Body of pancreas (tissue), 4 donors: Measurements from ENCODE around the gene TBL1X. TPM values are rescaled to one million over a fixed set of nuclear protein-coding genes. Genes with fewer than 3 reads are reported as not detected.

Experiments
- ATAC-seq: fragments of 150-250 bp; one replicate; pipeline ENCODE4 v1.9.1; 2016
- DNase-seq, 4 donors: peaks; one replicate each; pipeline ENCODE4 v3.0.0-alpha.2; 2019
- H3K27ac ChIP-seq, 4 donors: fragments of 200-600 bp; sonication (generic); 1 replicate in 3 of 4; 2 replicates in 1 of 4; pipeline versions ENCODE4 v1.5.1 to v1.6.1; 2016 to 2019; ENCODE audit warnings: mild to moderate bottlenecking in 1 of 4, mixed read lengths in 1 of 4, moderate library complexity in 1 of 4
- H3K27me3 ChIP-seq, 2 donors: fragments of 200-600 bp; sonication (generic); one replicate each; pipeline ENCODE4 v1.6.0; 2016; ENCODE audit warnings: mild to moderate bottlenecking in 1 of 2
- H3K36me3 ChIP-seq, 2 donors: fragments of 200-600 bp; sonication (generic); replicated peaks in 1 of 2; 2 replicates each; pipeline ENCODE4 v1.5.1; 2016; ENCODE audit warnings: low read depth in 2 of 2; ENCODE audit not compliant: insufficient read depth in 1 of 2
- H3K4me1 ChIP-seq: fragments of 200-600 bp; sonication (generic); one replicate; pipeline ENCODE4 v1.6.0; 2016
- H3K4me3 ChIP-seq, 2 donors: fragments of 200-600 bp; sonication (generic); 1 replicate in 1 of 2; 2 replicates in 1 of 2; pipeline ENCODE4 v1.5.1; 2016 to 2019
- H3K9me3 ChIP-seq, 3 donors: fragments of 200-600 bp; sonication (generic); 1 replicate in 2 of 3; 2 replicates in 1 of 3; pipeline ENCODE4 v1.5.1; 2016
- POLR2A ChIP-seq, 3 donors: fragments of 450-650 bp; IDR thresholded peaks; one replicate each; pipeline ENCODE4 v1.6.1; 2016; ENCODE audit warnings: antibody characterized with exemption in 3 of 3, mild to moderate bottlenecking in 2 of 3
- WGBS, 2 donors: methylation state at CpG; one replicate each; pipeline ENCODE4 v1.1.5; 2017; 5-methylcytosine and 5-hydroxymethylcytosine counted together
- intact Hi-C: fragments of 100-400 bp; cut with DNase I; formaldehyde crosslinking; loops from one replicate; pipeline ENCODE4 v1.15.1; 2023
- total RNA-seq, 2 donors: library from RNA; depleted of rRNA; stranded (reverse); fragments of >200 nt; gene quantifications; one replicate each; pipeline ENCODE4 v1.1.0, GENCODE V29; 2016
- TF ChIP-seq, protein P1 (sequence below), 7 experiments: fragments of 450-650 bp in 4 of 7; fragments of 200-600 bp in 3 of 7; sonication (generic) in 3 of 7; IDR thresholded peaks; one replicate each; pipeline ENCODE4 v1.5.1; 2016 to 2019; ENCODE audit warnings: antibody characterized with exemption in 7 of 7

TBL1X gene
- total RNA-seq, 2 donors from 2014 or later = 7.9 to 16.3 TPM

DNA sequence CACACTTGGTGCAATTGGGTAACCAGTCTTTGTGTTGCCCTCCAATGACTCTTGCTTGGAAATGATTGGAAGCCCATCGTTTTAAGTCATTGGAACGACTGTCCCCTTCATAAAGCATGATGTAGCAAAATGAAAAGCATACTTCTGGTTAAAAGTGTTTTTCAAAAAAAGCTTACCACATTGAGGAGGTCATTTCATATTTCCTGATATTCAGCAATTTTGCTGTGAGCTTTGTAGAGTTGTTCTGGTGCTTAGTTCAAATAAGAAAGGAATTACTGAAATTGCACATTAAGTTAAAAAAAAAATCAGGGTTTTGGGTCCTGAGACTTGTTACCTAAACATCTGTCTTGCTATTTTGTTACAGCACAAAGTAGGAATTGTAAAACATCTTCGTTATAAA, 51.8 kb downstream of the TBL1X start:
- intact Hi-C loops = no loop called here
- H3K27ac ChIP-seq = no peak overlapping the region
- DNase-seq (no peak), ATAC-seq (no peak)
- H3K4me1 ChIP-seq = no peaks in the 10 kb centered on the region
- no peaks in the 10 kb centered on the region for H3K9me3 ChIP-seq
- TF ChIP-seq POLR2A (IDR thresholded peaks at IDR 0.05) = no peak
- TF ChIP-seq, protein P1, sequence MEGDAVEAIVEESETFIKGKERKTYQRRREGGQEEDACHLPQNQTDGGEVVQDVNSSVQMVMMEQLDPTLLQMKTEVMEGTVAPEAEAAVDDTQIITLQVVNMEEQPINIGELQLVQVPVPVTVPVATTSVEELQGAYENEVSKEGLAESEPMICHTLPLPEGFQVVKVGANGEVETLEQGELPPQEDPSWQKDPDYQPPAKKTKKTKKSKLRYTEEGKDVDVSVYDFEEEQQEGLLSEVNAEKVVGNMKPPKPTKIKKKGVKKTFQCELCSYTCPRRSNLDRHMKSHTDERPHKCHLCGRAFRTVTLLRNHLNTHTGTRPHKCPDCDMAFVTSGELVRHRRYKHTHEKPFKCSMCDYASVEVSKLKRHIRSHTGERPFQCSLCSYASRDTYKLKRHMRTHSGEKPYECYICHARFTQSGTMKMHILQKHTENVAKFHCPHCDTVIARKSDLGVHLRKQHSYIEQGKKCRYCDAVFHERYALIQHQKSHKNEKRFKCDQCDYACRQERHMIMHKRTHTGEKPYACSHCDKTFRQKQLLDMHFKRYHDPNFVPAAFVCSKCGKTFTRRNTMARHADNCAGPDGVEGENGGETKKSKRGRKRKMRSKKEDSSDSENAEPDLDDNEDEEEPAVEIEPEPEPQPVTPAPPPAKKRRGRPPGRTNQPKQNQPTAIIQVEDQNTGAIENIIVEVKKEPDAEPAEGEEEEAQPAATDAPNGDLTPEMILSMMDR (IDR thresholded peaks at IDR 0.05) = no peak
- WGBS, 2 donors = 68 to 94% methylated on average over 3 of the region's 3 CpGs
- no peak overlapping the region for H3K4me3 ChIP-seq
- H3K27me3 ChIP-seq = no peaks in the 10 kb centered on the region
- no peaks in the 10 kb centered on the region for H3K36me3 ChIP-seq

DNA sequence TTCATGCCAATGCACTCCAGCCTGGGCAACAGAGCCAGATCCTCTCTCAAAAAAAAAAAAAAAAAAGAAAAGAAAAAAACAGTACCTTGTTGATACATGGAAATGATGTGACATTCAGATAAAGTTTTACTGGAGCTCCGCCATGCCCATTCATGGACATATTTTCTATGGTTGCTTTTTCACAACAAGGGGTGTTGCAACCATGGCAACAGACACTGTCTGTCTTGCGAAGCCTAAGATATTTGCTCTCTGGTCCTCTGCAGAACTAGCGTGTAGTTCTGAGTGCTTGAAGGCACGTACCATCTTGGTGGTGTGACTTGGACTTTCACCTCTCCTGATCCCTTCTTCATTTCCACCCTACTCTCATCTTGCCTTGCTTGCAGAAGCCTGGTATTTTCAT, 53.2 kb downstream of the TBL1X start:
- no peaks in the 10 kb centered on the region for H3K4me1 ChIP-seq
- no peaks in the 10 kb centered on the region for H3K27me3 ChIP-seq
- intact Hi-C loops = no loop called here
- DNase-seq = no peak
- WGBS, 2 donors = 93% methylated on average over 3 to 4 of the region's 4 CpGs
- TF ChIP-seq, protein P1 (IDR thresholded peaks at IDR 0.05) = no peak
- TF ChIP-seq POLR2A (IDR thresholded peaks at IDR 0.05) = no peak
- no peak for ATAC-seq
- H3K27ac ChIP-seq = no peak overlapping the region
- H3K4me3 ChIP-seq = no peak overlapping the region
- H3K9me3 ChIP-seq = no peaks in the 10 kb centered on the region
- H3K36me3 ChIP-seq = no peaks in the 10 kb centered on the region

DNA sequence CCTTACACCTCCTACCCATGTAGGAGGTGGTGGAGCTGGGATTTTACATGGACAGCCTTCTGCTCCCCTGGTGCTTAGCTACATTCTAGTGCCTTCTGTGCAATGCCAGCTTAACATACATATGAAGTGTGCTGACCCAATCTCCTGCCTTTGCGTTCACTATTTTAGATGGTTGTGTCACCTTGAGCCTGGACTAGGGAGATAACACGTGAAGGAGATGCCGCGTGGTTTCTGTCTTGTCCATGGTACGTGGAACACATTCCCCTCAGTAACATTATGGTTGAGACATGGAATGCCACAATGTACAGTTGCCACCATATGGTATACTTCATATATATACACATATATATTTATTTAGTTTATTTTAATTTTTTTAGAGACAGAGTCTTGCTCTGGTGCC, 54.0 kb downstream of the TBL1X start:
- H3K36me3 ChIP-seq = no peaks in the 10 kb centered on the region
- no peaks in the 10 kb centered on the region for H3K4me1 ChIP-seq
- TF ChIP-seq, protein P1 (IDR thresholded peaks at IDR 0.05) = no peak
- no peak for TF ChIP-seq POLR2A (IDR thresholded peaks at IDR 0.05)
- intact Hi-C loops = no loop called here
- no peak overlapping the region for H3K27ac ChIP-seq
- no peak for DNase-seq
- H3K4me3 ChIP-seq = no peak overlapping the region
- ATAC-seq = no peak
- H3K9me3 ChIP-seq = no peaks in the 10 kb centered on the region
- no peaks in the 10 kb centered on the region for H3K27me3 ChIP-seq
- 90 to 98% methylated on average over 5 of the region's 5 CpGs for WGBS, 2 donors

DNA sequence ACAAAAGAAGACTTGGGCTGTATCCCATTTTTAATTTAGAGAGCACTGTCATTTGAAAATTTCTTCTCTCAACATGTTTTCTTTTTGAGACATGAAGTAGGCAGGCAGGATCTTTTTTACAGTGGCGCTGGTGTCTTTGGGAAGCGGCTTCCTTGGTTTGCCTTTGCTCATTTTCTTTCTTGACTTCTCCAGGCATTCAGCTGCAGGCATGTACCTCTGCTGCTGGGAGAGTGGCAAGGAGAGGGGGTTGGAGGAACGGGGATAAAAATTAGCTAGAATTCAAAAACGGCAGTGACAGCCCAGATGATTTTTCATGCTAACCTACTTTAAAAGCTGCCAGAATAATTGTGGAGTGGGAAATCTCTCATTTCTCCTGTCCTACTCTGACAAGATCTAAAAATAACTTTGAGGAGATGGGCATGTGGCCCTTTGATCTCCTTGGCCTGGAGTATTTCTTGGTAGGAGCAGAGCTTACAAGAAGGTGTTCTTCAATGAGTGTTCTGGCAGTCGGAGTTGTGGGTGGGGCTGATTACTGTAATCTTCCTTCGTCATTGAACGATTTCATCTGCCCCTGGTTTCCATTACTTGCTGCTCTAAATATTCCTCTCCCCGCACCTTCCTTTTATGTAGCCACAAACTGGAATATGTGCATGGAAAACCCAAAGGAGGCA, 54.8 kb downstream of the TBL1X start:
- no peaks in the 10 kb centered on the region for H3K4me1 ChIP-seq
- no peaks in the 10 kb centered on the region for H3K36me3 ChIP-seq
- 47 to 48% methylated on average over 8 of the region's 8 CpGs for WGBS, 2 donors
- H3K27me3 ChIP-seq = no peaks in the 10 kb centered on the region
- H3K4me3 ChIP-seq = no peak overlapping the region
- TF ChIP-seq, protein P1 (IDR thresholded peaks at IDR 0.05) = no peak
- TF ChIP-seq POLR2A (IDR thresholded peaks at IDR 0.05) = no peak
- intact Hi-C loops = no loop called here
- H3K9me3 ChIP-seq = no peaks in the 10 kb centered on the region
- ATAC-seq = no peak
- no peak for DNase-seq
- H3K27ac ChIP-seq = no peak overlapping the region

DNA sequence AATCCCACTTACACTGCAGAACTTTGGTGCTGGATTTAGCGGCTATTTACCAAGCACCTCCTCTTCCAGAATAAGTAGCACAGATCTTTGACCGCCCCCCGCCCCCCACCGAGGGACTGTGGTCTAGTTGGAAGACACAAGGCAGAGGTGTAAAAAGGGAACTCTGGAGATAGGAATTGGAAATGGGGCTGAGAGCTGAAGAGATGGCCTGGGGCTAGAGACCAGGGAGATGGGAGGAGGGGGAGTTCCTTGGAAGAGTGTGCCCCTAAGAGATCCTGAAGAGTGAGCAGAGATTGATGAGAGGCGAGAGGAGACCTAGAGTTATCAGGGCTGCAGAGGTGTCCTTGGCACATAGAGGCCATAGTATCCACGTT, 55.3 kb downstream of the TBL1X start:
- no peak overlapping the region for H3K4me3 ChIP-seq
- ATAC-seq = no peak
- no peaks in the 10 kb centered on the region for H3K9me3 ChIP-seq
- 84 to 90% methylated on average over 6 of the region's 6 CpGs for WGBS, 2 donors
- H3K27ac ChIP-seq = no peak overlapping the region
- H3K27me3 ChIP-seq = no peaks in the 10 kb centered on the region
- H3K36me3 ChIP-seq = no peaks in the 10 kb centered on the region
- no peak for TF ChIP-seq POLR2A (IDR thresholded peaks at IDR 0.05)
- TF ChIP-seq, protein P1 (IDR thresholded peaks at IDR 0.05) = no peak
- no peak for DNase-seq
- no peaks in the 10 kb centered on the region for H3K4me1 ChIP-seq
- intact Hi-C loops = no loop called here
